GM20000 (cell line): Measurements from ENCODE around the gene PYCR2.
"Not testable (repeated sequence)": the region's sequence is repeated elsewhere in the genome, so short reads cannot be mapped to it uniquely, and the experiment has no call there.

Experiments
- DNase-seq: peaks from one replicate; pipeline ENCODE4 v3.0.0; 2012; ENCODE audit warnings: low spot score
- TF ChIP-seq, protein P1 (sequence below): IDR thresholded peaks from 2 replicates; pipeline ENCODE4 v1.5.1; 2012; ENCODE audit warnings: mild to moderate bottlenecking, control low read depth; ENCODE audit errors: extremely low read depth, missing control alignments

The PYCR2 gene

DNA sequence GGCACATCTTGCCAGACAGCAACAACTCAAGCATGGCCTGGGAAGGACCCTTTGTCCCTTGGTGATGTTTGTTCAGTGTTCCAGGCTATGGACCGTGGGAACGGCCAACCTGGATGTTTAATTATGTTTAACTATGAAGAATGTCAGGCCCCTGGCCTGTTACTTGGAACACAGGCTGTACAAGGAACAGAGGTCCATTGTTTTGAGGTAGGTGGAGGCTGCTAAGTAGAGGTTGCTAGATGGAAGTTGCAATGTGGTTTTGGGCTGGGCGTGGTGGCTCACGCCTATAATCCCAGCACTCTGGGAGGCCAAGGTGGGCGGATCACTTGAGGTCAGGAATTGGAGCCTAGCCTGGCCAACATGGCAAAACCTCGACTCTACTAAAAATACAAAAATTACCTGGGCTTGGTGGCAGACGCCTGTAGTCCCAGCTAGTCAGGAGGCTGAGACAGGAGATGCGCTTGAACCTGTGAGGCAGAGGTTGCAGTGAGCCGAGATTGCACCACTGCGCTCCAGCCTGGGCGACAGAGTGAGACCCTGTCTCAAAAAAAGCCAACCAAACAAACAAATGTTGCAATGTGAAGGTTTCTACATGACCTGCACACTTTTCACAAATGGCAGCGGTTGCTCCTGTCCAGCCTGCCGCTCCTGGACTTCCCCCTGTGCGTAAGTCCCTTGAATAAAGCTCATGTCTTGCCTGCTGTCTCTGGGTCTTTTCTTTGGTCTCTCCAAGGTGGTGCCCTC lies 32.6 kb downstream of the PYCR2 start:
- no peak for DNase-seq
- TF ChIP-seq, protein P1, sequence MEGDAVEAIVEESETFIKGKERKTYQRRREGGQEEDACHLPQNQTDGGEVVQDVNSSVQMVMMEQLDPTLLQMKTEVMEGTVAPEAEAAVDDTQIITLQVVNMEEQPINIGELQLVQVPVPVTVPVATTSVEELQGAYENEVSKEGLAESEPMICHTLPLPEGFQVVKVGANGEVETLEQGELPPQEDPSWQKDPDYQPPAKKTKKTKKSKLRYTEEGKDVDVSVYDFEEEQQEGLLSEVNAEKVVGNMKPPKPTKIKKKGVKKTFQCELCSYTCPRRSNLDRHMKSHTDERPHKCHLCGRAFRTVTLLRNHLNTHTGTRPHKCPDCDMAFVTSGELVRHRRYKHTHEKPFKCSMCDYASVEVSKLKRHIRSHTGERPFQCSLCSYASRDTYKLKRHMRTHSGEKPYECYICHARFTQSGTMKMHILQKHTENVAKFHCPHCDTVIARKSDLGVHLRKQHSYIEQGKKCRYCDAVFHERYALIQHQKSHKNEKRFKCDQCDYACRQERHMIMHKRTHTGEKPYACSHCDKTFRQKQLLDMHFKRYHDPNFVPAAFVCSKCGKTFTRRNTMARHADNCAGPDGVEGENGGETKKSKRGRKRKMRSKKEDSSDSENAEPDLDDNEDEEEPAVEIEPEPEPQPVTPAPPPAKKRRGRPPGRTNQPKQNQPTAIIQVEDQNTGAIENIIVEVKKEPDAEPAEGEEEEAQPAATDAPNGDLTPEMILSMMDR: no peak

- TF ChIP-seq, protein P1: no peak
- DNase-seq: no peak
These were observed 33.5 kb downstream of the PYCR2 start for GRCh38 chr1:225890346-225891228.

DNA sequence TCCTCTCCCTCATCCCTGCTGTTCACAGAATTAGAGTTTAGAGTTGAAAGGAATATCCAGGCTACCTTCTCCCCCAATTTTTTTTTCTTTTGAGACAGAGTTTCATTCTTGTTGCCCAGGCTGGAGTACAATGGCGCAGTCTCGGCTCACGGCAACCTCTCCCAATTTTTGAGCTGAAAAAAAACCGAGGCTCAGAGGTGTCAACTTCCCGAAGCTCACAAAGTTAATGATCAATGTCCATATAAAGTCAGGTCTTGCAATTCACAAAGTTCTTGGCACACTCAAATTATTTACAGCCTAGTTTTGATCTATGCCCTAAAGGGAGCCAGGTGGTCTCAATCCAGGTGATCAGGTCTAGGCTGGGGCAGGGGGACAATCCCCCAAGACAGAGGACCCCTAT lies 34.3 kb downstream of the PYCR2 start:
- no peak for DNase-seq
- TF ChIP-seq, protein P1: no peak

DNA sequence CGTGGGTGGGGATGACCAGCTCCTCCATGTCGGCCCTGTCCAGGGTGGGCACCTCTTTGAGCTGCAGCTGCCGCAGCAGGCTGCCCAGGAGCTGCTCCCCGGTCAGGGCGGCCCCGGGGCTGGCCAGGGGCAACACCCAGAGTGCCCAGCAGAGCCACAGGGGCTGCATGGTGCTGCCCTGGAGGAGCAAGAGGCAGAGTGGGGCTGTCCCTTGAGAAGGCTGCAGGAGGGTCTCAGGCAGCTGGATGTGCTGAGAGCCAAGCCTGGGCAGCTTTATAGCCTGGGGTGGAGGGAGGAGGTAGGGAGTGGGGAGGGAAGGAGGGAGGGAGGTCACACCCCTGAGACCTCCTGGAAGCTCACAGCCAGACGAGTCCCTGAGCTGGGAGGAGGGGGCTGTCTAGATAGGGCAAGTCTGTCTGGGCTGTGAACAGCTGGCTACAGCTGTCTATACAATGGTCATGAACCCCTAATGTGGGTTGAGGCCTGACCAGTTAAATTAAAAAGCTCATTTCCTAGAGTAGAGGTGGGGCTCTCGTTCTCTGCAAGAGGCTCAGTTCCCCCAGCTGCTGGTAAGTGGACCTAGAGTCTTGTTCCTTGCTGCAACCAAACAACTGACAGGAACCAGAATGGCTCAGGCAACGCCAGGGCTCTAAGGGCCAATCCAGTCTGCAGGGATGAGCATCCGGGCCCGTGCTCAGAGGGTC lies 35.0 kb downstream of the PYCR2 start, which contains the start of gene LEFTY1:
Gene LEFTY1 (minus strand): TSS at position 249 of the 704 bp plus-strand sequence. CDS start 80 bp downstream, at position 169.
- TF ChIP-seq, protein P1: no peak
- no peak for DNase-seq

GRCh38 chr1:225888289-225888897 lies 35.7 kb downstream of the PYCR2 start:
- TF ChIP-seq, protein P1: no peak
- DNase-seq: no peak

- DNase-seq: not testable (repeated sequence)
These were observed 36.3 kb downstream of the PYCR2 start for GRCh38 chr1:225887554-225888288.

DNA sequence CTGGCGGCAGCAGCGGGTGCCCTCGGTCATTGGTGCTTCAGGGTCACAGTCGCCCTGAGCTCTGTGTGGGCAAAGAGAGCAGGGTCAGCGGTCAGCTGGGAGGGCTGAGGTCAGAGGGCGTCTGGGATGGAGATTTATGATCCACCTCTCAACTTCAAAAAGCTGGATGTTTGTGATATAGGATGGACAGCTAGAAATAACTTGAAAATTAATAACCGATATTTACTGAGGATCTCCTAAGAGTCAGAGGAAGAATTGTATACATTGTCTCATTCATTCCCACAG lies 37.1 kb downstream of the PYCR2 start:
- TF ChIP-seq, protein P1: no peak
- no peak for DNase-seq
